Stimulated activated naive CD8-positive, alpha-beta T cell treated with anti-CD3 and anti-CD28 coated beads, Interleukin-15, Interleukin-2, amounts not matched to agents 100 U/mL and 50 U/mL, for 24 hours (primary cell): Measurements from ENCODE around the gene SIRPA.
A peak's percentile ranks its signal among the peaks of the same experiment; 100 is the strongest.

Source experiments
- ATAC-seq: fragments of 150-1000 bp; cut with Tn5 transposase; one replicate; pipeline ENCODE4 v1.10.0; 2021
- DNase-seq: peaks from one replicate; pipeline ENCODE4 v3.0.0; 2021

SIRPA gene

DNA sequence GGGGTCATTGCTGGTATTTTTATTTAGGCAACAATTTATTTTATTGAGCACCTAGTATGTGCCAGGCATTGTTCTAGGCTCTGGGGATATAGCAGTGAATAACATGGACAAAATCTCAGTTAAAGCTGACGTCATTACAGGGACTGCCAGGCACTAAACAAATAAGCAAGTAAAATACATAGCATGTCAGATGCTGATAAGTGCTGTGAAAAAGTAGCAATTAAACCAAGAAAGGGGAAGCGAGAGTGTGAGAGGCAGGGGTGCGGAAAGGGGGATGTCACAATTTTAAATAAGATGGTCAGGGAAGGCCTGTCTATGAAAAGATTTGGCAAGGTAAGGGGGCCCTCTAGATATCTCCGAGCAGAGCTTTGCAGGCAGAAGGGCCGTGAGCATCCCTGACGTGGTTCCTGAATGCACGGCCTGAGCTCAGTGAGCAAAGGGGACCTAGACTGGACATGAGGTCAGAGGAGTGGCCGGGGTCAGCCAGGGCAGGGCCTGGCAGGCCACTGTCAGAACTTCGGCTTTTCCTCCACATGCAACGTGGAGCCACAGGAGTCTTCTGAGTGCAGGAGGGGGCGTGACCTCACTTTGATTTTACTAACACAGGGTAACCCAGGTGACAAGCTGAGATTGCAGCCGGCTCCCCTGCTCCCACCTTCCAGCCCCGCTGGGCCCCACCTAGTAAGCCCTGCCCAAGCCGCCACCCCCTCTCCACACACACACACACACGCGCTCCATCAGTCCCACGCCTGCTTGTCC lies 24.2 kb upstream of the SIRPA start:
- DNase-seq (no peak), ATAC-seq (no peak)

DNA sequence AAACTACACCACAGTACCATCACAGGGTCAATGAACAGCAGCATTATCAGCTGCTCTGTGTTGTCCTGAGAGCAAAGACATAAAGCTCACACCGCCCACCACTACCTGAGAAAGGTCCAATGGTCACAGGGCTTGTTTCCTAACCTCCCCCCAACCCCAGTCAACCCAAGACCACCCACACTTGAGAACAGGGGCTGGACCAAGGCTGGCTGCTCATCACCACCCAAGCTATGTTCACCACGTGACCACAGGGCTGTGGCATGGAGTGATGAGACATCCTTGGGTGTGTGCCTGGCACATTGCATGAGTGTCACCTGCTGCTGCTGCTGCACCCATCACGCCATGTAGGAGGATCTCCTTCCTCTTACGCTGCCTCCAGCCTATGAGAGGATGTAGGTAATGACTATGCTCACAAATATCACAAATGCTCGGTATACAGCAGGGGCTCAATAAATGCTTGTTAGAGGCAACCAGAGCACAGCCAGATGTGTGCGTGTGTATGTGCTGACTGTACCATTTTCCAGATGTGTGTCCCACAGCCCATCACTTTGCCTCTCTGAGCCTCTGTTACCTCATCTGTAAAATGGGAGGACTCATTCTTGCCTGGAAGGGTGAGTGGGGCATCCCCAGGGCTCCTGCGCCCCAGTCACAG lies 23.3 kb upstream of the SIRPA start:
- ATAC-seq (peak; percentile 67), DNase-seq (peak; percentile 42)

DNA sequence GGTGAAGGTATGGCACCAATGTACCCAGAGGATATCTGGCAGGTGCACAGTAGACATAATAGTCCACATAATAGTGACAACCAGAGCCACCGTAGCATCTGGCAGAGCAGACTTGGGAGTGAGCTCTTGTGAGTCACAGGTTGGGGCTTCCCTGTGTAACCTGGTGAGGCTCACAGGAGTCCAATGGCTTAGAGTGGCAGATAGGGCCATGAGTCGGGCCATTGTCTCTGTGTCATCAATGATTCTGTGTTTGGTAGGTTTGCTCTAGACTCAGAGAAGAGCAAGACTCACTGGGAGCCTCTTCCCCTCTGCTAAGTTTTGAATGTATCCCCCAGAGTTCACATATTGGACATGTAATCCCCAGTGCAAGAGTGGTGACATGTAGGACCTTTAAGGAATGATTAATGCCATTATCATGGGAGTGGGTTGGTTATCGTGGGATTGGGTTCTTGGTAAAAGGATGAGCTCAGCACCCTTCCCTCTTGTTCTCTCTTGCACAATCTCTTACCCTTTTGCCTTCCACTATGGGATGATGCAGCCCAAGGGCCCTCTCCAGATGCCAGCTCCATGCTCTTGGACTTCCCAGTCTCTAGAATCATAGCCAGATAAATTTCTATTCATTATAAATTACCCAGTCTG lies 22.6 kb upstream of the SIRPA start:
- DNase-seq = no peak

GRCh38 chr20:1874450-1875182 lies 20.6 kb upstream of the SIRPA start:
- ATAC-seq (no peak), DNase-seq (no peak)

More for the DNA sequence above, 22.6 kb upstream of the SIRPA start:
- ATAC-seq = peak; percentile 58

DNA sequence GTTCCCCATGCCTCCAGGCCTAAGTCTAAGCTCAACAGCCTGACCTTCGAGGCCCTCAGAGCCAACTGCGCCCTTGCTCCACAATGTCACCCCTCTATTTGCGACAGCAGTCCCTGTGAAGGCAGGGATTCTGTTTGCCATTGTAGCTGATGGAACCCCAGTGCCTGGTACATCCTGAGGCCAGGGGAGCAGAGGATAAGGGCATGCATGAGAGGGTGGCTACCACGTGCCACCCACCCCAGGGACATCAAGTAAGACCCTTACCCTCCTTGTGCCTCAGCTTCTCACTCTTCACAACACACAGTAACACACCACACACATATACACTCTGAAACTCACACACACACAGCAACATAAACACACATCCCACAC lies 20.0 kb upstream of the SIRPA start:
- ATAC-seq (no peak), DNase-seq (no peak)

DNA sequence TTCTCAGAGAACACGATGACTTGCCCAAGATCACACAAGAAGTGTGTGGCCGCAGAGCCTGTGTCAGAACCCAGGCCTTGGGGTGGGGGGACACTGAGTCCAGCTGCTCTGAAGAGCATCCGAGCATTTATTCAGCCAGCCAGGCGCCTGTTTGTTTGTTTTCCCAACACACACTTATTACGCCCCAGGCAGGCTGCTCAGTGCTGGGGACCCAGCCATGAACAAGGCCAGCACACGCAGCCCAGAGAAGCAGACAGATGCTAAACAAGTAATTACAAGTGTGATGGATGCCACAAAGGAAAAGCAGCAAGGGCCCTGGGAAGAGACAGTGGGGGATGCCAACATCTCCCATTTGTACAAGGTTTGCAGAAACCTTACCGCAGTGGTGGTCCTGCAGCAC lies 19.4 kb upstream of the SIRPA start:
- ATAC-seq = no peak
- no peak for DNase-seq

DNA sequence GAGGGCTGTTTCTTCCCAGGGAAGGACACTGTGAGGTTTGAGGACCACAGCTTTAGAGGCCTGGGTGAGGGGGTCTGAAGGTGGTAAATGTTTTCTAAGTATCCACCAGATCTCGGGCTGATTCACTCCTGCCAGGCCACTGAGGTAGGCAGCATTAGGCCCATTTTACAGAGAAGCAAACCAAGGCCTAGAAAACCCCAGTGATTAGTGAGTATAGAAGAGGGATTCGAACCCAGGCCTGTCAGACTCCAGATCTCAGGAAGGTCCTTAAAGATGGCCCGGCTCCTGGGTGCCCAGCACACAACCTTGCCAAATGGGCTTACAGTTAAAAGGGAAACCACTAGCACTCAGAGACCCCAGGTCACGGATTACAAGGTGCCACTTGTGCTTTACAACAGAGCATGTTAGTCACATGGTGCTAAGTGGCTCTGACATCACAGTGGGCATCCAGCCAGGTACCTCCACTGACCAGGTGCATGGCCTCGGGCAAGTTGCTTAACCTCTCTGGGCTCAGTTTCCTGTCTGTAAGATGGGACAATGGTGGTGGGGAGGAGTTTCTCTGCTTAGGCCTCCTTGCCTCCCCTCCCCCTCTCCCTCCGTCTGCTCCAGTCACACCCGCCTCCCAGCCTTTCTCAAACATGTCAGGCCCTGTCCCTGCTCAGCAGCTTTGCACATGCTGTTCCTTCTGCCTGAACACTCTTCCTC lies 18.8 kb upstream of the SIRPA start:
- DNase-seq (no peak), ATAC-seq (no peak)

GRCh38 chr20:1876975-1877608 lies 18.1 kb upstream of the SIRPA start:
- ATAC-seq (peak; percentile 59), DNase-seq (no peak)

DNA sequence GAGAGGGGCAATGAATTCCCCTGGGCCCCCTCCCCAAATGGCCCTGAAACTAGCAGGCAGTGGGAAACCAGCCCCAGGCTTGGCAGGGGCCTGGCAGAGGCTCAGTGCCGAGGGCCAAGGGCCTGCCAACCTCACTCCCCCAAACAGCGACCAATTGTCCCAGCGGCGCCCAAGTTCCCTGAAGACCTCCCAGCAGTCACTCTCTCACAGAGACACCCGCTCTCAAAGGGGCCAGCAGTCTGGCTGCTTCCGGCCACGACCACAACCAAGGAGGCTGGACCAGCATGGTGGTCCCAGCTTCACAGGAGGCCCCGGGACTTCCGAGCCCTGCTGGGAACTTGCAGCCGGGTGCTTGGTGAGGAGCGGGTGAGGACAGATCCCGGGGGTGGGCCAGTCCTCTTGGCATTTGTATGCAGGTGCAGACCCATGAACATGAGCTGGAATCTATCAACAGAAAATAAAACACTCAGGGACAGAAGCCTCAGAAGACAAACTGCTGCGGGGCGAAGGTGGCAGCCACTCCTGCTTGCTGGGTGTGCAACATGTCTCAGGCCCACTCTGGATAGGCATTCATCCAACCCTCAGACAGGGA lies 17.5 kb upstream of the SIRPA start:
- DNase-seq (no peak), ATAC-seq (no peak)

DNA sequence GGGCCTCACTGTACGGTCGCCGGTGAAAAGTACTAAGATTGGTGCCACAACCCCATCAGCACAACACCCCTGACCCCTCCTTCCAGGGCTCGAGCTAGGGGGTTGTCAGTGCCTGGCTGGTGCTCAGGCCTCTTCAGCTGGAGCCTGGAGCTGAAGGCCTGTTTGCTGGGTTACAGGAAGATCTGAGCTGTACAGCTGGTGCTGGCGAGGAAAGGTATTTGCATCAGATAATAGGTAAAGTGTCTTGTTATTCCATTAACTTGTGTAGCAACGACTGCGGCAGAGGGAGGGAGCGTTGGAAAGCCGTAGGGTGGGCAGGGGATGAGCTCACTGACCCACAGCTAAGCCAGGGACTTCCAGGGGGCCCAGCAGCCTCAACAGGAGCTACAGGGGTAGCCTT lies 15.8 kb upstream of the SIRPA start:
- DNase-seq = no peak
- no peak for ATAC-seq

DNA sequence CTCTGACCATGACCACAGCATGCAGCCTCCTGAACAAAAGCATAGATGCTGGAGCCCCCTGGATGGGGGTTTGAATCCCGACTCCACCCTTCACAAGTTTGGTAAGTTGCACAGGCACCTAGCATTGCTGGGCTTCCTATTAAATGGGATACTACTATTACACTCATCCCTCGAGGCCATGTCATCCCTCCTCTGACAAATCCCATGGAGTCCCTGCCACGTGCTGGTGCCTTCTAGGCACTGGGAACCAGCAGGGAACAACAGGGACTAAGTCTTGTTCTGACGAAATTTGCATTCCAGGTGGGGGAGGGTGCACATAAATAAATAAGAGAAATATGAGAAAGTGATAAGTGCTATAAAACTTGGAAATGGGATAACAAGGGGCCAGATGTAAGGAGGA lies 15.3 kb upstream of the SIRPA start:
- ATAC-seq (no peak), DNase-seq (no peak)

- DNase-seq = no peak
- ATAC-seq = no peak
These were observed 14.5 kb upstream of the SIRPA start for GRCh38 chr20:1880529-1881239.

DNA sequence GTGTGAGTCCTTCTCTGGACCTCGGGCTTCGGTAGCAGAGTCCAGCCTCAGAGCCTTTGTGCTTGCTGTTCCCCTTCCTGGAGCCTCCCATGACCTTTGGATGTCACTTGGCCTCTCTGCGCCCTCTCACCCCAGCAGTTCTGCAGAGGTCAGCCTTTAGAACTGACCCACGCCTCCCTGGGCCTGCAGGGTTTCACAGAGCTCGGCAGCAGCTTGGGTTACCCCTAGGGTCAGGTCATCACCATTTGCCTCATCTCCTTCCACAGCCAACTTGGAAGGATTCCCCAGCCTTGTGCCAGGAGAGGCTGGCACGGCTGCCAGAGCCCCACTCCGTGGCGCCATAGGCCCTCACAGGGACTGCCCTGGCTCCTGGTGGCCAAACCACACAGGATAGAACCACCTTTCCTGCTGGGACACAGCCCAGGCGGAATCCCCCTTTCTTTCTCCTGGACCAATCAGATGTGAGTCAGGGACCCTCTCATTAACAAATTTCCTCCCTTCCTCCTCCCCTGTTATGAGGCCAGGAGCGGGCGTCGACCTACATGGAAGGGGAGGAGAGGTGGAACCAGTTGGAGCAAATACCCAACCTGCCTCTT lies 13.9 kb upstream of the SIRPA start:
- ATAC-seq (no peak), DNase-seq (no peak)

- ATAC-seq = no peak
- DNase-seq = no peak
These were observed 13.2 kb upstream of the SIRPA start for GRCh38 chr20:1882026-1882425.

- DNase-seq (no peak), ATAC-seq (no peak)
These were observed 11.2 kb upstream of the SIRPA start for GRCh38 chr20:1883986-1884385.

DNA sequence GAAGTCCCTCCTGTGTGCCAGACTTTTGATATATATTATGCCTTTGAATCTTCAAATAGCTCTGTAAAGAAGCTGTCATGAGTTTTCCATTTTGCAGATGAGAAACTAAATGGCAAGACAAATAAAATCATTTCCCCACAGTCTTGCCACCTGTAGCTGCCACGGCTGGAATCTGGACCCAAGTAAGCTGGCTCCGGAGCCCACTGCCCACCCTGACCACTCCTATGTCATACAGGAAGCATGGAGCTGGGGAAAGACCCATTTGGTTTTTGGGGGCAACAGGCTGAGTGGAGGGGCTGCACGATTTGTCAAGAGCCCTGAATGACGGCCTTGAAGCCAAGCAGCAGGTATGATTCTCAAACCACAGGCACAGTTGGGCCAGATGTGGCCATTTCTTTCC lies 10.0 kb upstream of the SIRPA start:
- DNase-seq = no peak
- ATAC-seq = no peak

- DNase-seq (no peak), ATAC-seq (no peak)
These were observed 9.1 kb upstream of the SIRPA start for GRCh38 chr20:1885940-1886693.

GRCh38 chr20:1887321-1887720 lies 7.9 kb upstream of the SIRPA start:
- ATAC-seq (no peak), DNase-seq (no peak)

DNA sequence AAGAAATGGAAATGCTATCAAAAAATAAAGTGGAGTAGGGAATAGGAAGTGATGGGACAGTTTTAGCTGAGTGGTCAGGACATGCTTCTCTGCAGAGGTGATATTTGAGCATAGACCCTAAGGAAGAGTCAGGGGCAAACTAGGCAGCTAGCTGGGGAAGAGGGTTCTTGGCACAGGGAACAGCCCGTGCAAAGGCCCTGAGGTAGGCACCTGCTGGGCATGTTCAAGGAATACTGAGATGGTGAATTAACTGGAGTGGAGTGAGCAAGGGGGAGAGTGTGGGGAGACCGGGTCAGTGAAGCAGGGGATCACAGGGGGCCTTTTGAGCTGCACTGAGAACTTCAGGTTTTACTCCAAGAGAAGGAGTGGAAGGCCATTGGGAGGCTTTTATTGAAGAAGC lies 7.5 kb upstream of the SIRPA start:
- DNase-seq = no peak
- ATAC-seq = no peak
